HEK293 (cell line): ENCODE measurements around the gene BLOC1S3.

Experiments
- CTCF ChIA-PET: fragments of 350-600 bp; formaldehyde crosslinking; extraction: SDS; loops from one replicate; lab custom pipeline; 2021; ENCODE audit warnings: antibody characterized with exemption; lab: Yijun Ruan, JAX
- POLR2A ChIA-PET: fragments of 300-600 bp; formaldehyde crosslinking; extraction: SDS; loops from one replicate; lab custom pipeline; 2020; ENCODE audit warnings: antibody characterized with exemption, inconsistent platforms; lab: Yijun Ruan, JAX
- H3K27ac ChIP-seq: fragments of 200-500 bp; sonication (Bioruptor generic); 2 replicates; pipeline ENCODE4 v1.5.1; 2014; ENCODE audit warnings: low read depth, low read length, control low read depth, inconsistent platforms; ENCODE audit errors: extremely low read depth
- H3K36me3 ChIP-seq, 2 experiments: fragments of 200-500 bp in 1 of 2; sonication (Bioruptor generic) in 1 of 2; 1 replicate in 1 of 2; 2 replicates in 1 of 2; pipeline ENCODE4 v1.5.1; 2014 to 2017; ENCODE audit warnings: inconsistent platforms in 2 of 2, low read length in 2 of 2; ENCODE audit not compliant: control insufficient read depth in 2 of 2, insufficient read depth in 1 of 2
- H3K4me1 ChIP-seq: fragments of 200-500 bp; sonication (Bioruptor generic); 2 replicates; pipeline ENCODE4 v1.5.1; 2014; ENCODE audit warnings: mild to moderate bottlenecking, low read length, inconsistent platforms; ENCODE audit not compliant: control insufficient read depth, insufficient read depth
- H3K4me3 ChIP-seq: 2 replicates; pipeline ENCODE4 v1.5.1; 2011; ENCODE audit warnings: low read depth, mild to moderate bottlenecking, control low read depth, low read length, moderate library complexity
- H3K9me3 ChIP-seq: fragments of 200-500 bp; sonication (Bioruptor generic); 2 replicates; pipeline ENCODE4 v1.5.1; 2014; ENCODE audit warnings: low read depth, low read length, inconsistent platforms; ENCODE audit not compliant: control insufficient read depth, insufficient read depth
- EGR2 ChIP-seq: fragments of 450-650 bp; formaldehyde crosslinking; IDR thresholded peaks from 2 replicates; pipeline ENCODE4 v1.5.1; 2016; ENCODE audit warnings: low read depth, missing biosample characterization, missing genetic modification characterization
- KLF7 ChIP-seq: fragments of 450-650 bp; formaldehyde crosslinking; IDR thresholded peaks from 2 replicates; pipeline ENCODE4 v1.5.1; 2016; ENCODE audit warnings: missing biosample characterization, missing genetic modification characterization, borderline replicate concordance
- MYNN ChIP-seq: fragments of 450-650 bp; formaldehyde crosslinking; IDR thresholded peaks from 2 replicates; pipeline ENCODE4 v1.5.1; 2016; ENCODE audit warnings: missing biosample characterization, missing genetic modification characterization, borderline replicate concordance
- TCF7L2 ChIP-seq: IDR thresholded peaks from 2 replicates; pipeline ENCODE4 v1.6.1; 2011; ENCODE audit warnings: low read depth, mild to moderate bottlenecking, inconsistent platforms, low read length, moderate library complexity, borderline replicate concordance
- ZBTB10 ChIP-seq: fragments of 450-650 bp; formaldehyde crosslinking; IDR thresholded peaks from 2 replicates; pipeline ENCODE4 v1.5.1; 2016; ENCODE audit warnings: missing biosample characterization, missing genetic modification characterization
- ZBTB48 ChIP-seq: fragments of 450-650 bp; formaldehyde crosslinking; IDR thresholded peaks from 2 replicates; pipeline ENCODE4 v1.5.1; 2016; ENCODE audit warnings: missing biosample characterization, missing genetic modification characterization
- ZFHX2 ChIP-seq: fragments of 450-650 bp; formaldehyde crosslinking; conservative IDR thresholded peaks from 2 replicates; pipeline ENCODE4 v1.5.1; 2016; ENCODE audit warnings: missing biosample characterization, missing genetic modification characterization
- ZNF121 ChIP-seq: fragments of 450-650 bp; formaldehyde crosslinking; IDR thresholded peaks from 2 replicates; pipeline ENCODE4 v1.5.1; 2016; ENCODE audit warnings: missing biosample characterization, missing genetic modification characterization
- ZNF16 ChIP-seq: fragments of 450-650 bp; formaldehyde crosslinking; IDR thresholded peaks from 2 replicates; pipeline ENCODE4 v1.5.1; 2016; ENCODE audit warnings: low read depth, missing biosample characterization, missing genetic modification characterization
- ZNF341 ChIP-seq: fragments of 450-650 bp; formaldehyde crosslinking; IDR thresholded peaks from 2 replicates; pipeline ENCODE4; 2016; ENCODE audit warnings: low read depth, missing biosample characterization, missing genetic modification characterization
- ZNF354C ChIP-seq: fragments of 450-650 bp; formaldehyde crosslinking; IDR thresholded peaks from 2 replicates; pipeline ENCODE4 v1.5.1; 2016; ENCODE audit warnings: missing biosample characterization, missing genetic modification characterization, low read depth, borderline replicate concordance
- ZNF37A ChIP-seq: fragments of 450-650 bp; IDR thresholded peaks from 2 replicates; pipeline ENCODE4 v1.5.1; 2018; ENCODE audit warnings: missing biosample characterization, missing genetic modification characterization
- ZNF416 ChIP-seq: fragments of 450-650 bp; formaldehyde crosslinking; IDR thresholded peaks from 2 replicates; pipeline ENCODE4 v1.5.1; 2016; ENCODE audit warnings: missing biosample characterization, missing genetic modification characterization
- ZNF544 ChIP-seq: fragments of 450-650 bp; formaldehyde crosslinking; IDR thresholded peaks from 2 replicates; pipeline ENCODE4 v1.5.0; 2017; ENCODE audit warnings: missing biosample characterization, missing genetic modification characterization
- ZNF580 ChIP-seq: fragments of 450-650 bp; formaldehyde crosslinking; IDR thresholded peaks from 2 replicates; pipeline ENCODE4 v1.5.1; 2016; ENCODE audit warnings: missing biosample characterization, missing genetic modification characterization
- ZNF600 ChIP-seq: fragments of 450-650 bp; formaldehyde crosslinking; IDR thresholded peaks from 2 replicates; pipeline ENCODE4 v1.5.1; 2016; ENCODE audit warnings: missing biosample characterization, missing genetic modification characterization
- ZNF830 ChIP-seq: fragments of 450-650 bp; IDR thresholded peaks from 2 replicates; pipeline ENCODE4 v1.5.0; 2018; ENCODE audit warnings: missing biosample characterization, missing genetic modification characterization, low read depth, mild to moderate bottlenecking, moderate library complexity
- TF ChIP-seq, protein P1 (sequence below): fragments of 450-650 bp; formaldehyde crosslinking; IDR thresholded peaks from 2 replicates; pipeline ENCODE4 v1.5.1; 2016; ENCODE audit warnings: missing biosample characterization, missing genetic modification characterization

BLOC1S3 gene

GRCh38 chr19:45146741-45147205 is 31.8 kb upstream of the BLOC1S3 start:
- POLR2A ChIA-PET, result no interaction called here

GRCh38 chr19:45147835-45148676 is 30.5 kb upstream of the BLOC1S3 start:
- H3K36me3 ChIP-seq, result peaks cover 0 to 18% of the 10 kb centered on the region in 2 experiments; a peak in 2 of 3 replicates
- TF ChIP-seq ZNF341, result peak; percentile 23; the same call in 1 of the 2 replicates
- no peak for TF ChIP-seq TCF7L2
- TF ChIP-seq EGR2 (tag by site-specific recombination), result peak; percentile 60; the same call in 1 of the 2 replicates
- TF ChIP-seq ZFHX2 (tag by site-specific recombination), result peak; percentile 74
- peak; percentile 15; the same call in 1 of the 2 replicates for TF ChIP-seq ZBTB48
- TF ChIP-seq ZNF600 (tag by site-specific recombination), result 0 out of 2 replicates have a peak, but pooled peaks have one; percentile 30
- peak; percentile 65; the same call in 1 of the 2 replicates for TF ChIP-seq ZNF121 (tag by site-specific recombination)
- peak; percentile 89 for TF ChIP-seq MYNN (tag by site-specific recombination)
- TF ChIP-seq ZNF416, result no peak
- ChIA-PET POLR2A (interaction anchor here (0.7 to 4.5 kb wide), 2 partner anchors 42 to 56 kb away, joined by 4 to 18 read pairs; no protein-coding TSS in a partner anchor), CTCF (interaction anchor here (0.5 to 2.1 kb wide), 5 partner anchors 23 to 1692 kb away, joined by 3 to 7 read pairs (median 3); partner anchors contain the start of genes BLOC1S3 and TRAPPC6A)
- no peak overlapping the region for H3K27ac ChIP-seq
- no peak overlapping the region for H3K4me3 ChIP-seq
- H3K4me1 ChIP-seq, result no peaks in the 10 kb centered on the region
- no peaks in the 10 kb centered on the region for H3K9me3 ChIP-seq

More at GRCh38 chr19:45146741-45147205, 31.8 kb upstream of the BLOC1S3 start:
- no peak overlapping the region for H3K4me3 ChIP-seq
- peaks cover 0 to 26% of the 10 kb centered on the region in 2 experiments; a peak in 2 of 3 replicates for H3K36me3 ChIP-seq
- H3K27ac ChIP-seq, result no peak overlapping the region
- no peaks in the 10 kb centered on the region for H3K4me1 ChIP-seq
- TF ChIP-seq ZNF580 (tag by site-specific recombination) (no peak), ZNF37A (no peak), ZNF830 (no peak), KLF7 (no peak), ZNF544 (no peak), ZNF354C (tag by site-specific recombination) (no peak), ZNF16 (no peak), ZBTB10 (tag by site-specific recombination) (no peak)
- TF ChIP-seq, protein P1, sequence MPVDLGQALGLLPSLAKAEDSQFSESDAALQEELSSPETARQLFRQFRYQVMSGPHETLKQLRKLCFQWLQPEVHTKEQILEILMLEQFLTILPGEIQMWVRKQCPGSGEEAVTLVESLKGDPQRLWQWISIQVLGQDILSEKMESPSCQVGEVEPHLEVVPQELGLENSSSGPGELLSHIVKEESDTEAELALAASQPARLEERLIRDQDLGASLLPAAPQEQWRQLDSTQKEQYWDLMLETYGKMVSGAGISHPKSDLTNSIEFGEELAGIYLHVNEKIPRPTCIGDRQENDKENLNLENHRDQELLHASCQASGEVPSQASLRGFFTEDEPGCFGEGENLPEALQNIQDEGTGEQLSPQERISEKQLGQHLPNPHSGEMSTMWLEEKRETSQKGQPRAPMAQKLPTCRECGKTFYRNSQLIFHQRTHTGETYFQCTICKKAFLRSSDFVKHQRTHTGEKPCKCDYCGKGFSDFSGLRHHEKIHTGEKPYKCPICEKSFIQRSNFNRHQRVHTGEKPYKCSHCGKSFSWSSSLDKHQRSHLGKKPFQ (tag by site-specific recombination), result no peak
- no peaks in the 10 kb centered on the region for H3K9me3 ChIP-seq
- CTCF ChIA-PET, result no interaction called here
